Ovary (tissue), 9 donors: ENCODE measurements around the gene BCO1. TPM values are rescaled to one million over a fixed set of nuclear protein-coding genes. Genes with fewer than 3 reads are reported as not detected.

ENCODE experiments used
- DNase-seq, 5 donors: peaks; one replicate each; pipeline ENCODE4 v3.0.0-alpha.2; 2019 to 2020
- H3K27ac ChIP-seq, 2 donors: fragments of 200-600 bp; one replicate each; pipeline versions ENCODE4 v1.5.1 to v1.8.0; 2019 to 2022
- H3K27me3 ChIP-seq: fragments of 200-600 bp; one replicate; pipeline ENCODE4 v1.8.0; 2022
- H3K36me3 ChIP-seq: fragments of 200-600 bp; sonication (generic); one replicate; pipeline ENCODE4 v1.5.1; 2019
- H3K4me1 ChIP-seq: one replicate; pipeline ENCODE4 v1.8.1; 2013; ENCODE audit warnings: mild to moderate bottlenecking, moderate library complexity; ENCODE audit not compliant: insufficient read depth
- H3K4me3 ChIP-seq: fragments of 200-600 bp; sonication (generic); one replicate; pipeline ENCODE4 v1.5.1; 2017
- H3K9me3 ChIP-seq, 2 donors: fragments of 200-600 bp in 1 of 2; sonication (generic) in 1 of 2; one replicate each; pipeline versions ENCODE4 v1.5.1 to v1.8.1; 2013 to 2019; ENCODE audit warnings: mild to moderate bottlenecking in 1 of 2, moderate library complexity in 1 of 2
- CTCF ChIP-seq, 3 donors: fragments of 450-650 bp in 2 of 3; fragments of 200-600 bp in 1 of 3; IDR thresholded peaks; one replicate each; pipeline versions ENCODE4 v1.5.1 to v1.8.0; 2016 to 2022; ENCODE audit warnings: antibody characterized with exemption in 3 of 3, mild to moderate bottlenecking in 1 of 3
- EP300 ChIP-seq: sonication (generic); formaldehyde crosslinking; IDR thresholded peaks from one replicate; pipeline ENCODE4 v1.6.1; 2017; ENCODE audit warnings: antibody characterized with exemption
- POLR2A ChIP-seq: fragments of 450-650 bp; IDR thresholded peaks from one replicate; pipeline ENCODE4 v1.6.1; 2017; ENCODE audit warnings: antibody characterized with exemption, mild to moderate bottlenecking, moderate library complexity
- WGBS, 3 donors: extraction: QIAGEN DNeasy Blood & Tissue Kit in 1 of 3; methylation state at CpG; one replicate each; pipeline versions ENCODE4 v1.1.5 to v1.1.7; 2013 to 2017; 5-methylcytosine and 5-hydroxymethylcytosine counted together
- intact Hi-C, 4 donors: fragments of 100-400 bp; cut with DNase I; formaldehyde crosslinking; loops; one replicate each; pipeline versions ENCODE4 v1.11.0 to v1.15.1; 2022 to 2023
- polyA plus RNA-seq, 2 donors: library from polyadenylated mRNA; stranded (reverse); fragments of 200-250 nt in 1 of 2; fragments of 350-450 nt in 1 of 2; fragmentation: Illumina TruSeq in 1 of 2; extraction: RNeasy Lipid Tissue Mini Kit (QIAGEN cat#74804) in 1 of 2; gene quantifications; one replicate each; pipeline ENCODE4 v1.2.3, GENCODE V29; 2013 to 2014
- total RNA-seq, 7 donors: library from RNA; depleted of rRNA in 2 of 7; stranded (reverse); fragments of >200 nt in 2 of 7; fragmentation: NEBNext Ultra II Directional in 3 of 7; extraction: Animal tissue kit (Norgen Biotek cat#: 25700) in 3 of 7; gene quantifications; one replicate each; pipeline versions ENCODE4 v1.1.0 to v1.2.4, GENCODE V29; 2016 to 2023
- donor health status: DM: no; HTN: no; CAD: no; lungs with moderate emphysema.
- donor health status: DM: no; HTN: no; CAD: no.
- donor health status: Bipolar disorder and iron deficiency.
- donor health status: DM: yes; HTN: yes; CAD: no.
- donor health status: DM: no; HTN: no; CAD: no.
- donor health status: DM: yes; HTN: yes; CAD: no.

Gene BCO1
- total and polyA plus RNA-seq, 9 donors, result 0.45 to 2.5 (median 0.87) TPM

- Histone ChIP-seq H3K9me3 (no peaks in the 10 kb centered on the region), H3K36me3 (no peaks in the 10 kb centered on the region), H3K27me3 (no peaks in the 10 kb centered on the region), H3K4me1 (peaks cover 4% of the 10 kb centered on the region), H3K4me3 (no peak overlapping the region), H3K27ac (no peak overlapping the region)
- intact Hi-C loops, result no loop called here
- 92 to 94% (median 94%) methylated on average over 5 of the region's 5 CpGs for WGBS, 3 donors
- no peak for TF ChIP-seq POLR2A
- no peak for TF ChIP-seq EP300
- no peak for TF ChIP-seq CTCF (IDR thresholded peaks at IDR 0.05)
- no peak for DNase-seq
These were observed 14.7 kb downstream of the BCO1 start for GRCh38 chr16:81253141-81253540.

GRCh38 chr16:81254922-81255526 is 16.5 kb downstream of the BCO1 start:
- Histone ChIP-seq H3K4me1 (peaks cover 4% of the 10 kb centered on the region), H3K27ac (no peak overlapping the region), H3K4me3 (no peak overlapping the region), H3K36me3 (no peaks in the 10 kb centered on the region), H3K9me3 (no peaks in the 10 kb centered on the region), H3K27me3 (no peaks in the 10 kb centered on the region)
- 82 to 85% (median 83%) methylated on average over 5 of the region's 5 CpGs for WGBS, 3 donors
- TF ChIP-seq CTCF (IDR thresholded peaks at IDR 0.05), result no peak
- TF ChIP-seq POLR2A, result no peak
- no peak for TF ChIP-seq EP300
- no peak for DNase-seq
- intact Hi-C loops, result no loop called here

GRCh38 chr16:81259916-81260315 is 21.4 kb downstream of the BCO1 start:
- no peaks in the 10 kb centered on the region for H3K36me3 ChIP-seq
- DNase-seq, result no peak
- no peak overlapping the region for H3K27ac ChIP-seq
- no peaks in the 10 kb centered on the region for H3K9me3 ChIP-seq
- WGBS, 3 donors, result 74 to 88% (median 85%) methylated on average over 4 of the region's 4 CpGs
- peaks cover 4% of the 10 kb centered on the region for H3K4me1 ChIP-seq
- intact Hi-C loops, result no loop called here
- H3K4me3 ChIP-seq, result no peak overlapping the region
- H3K27me3 ChIP-seq, result no peaks in the 10 kb centered on the region
- no peak for TF ChIP-seq EP300
- no peak for TF ChIP-seq POLR2A
- TF ChIP-seq CTCF (IDR thresholded peaks at IDR 0.05), result no peak

- peaks cover 14% of the 10 kb centered on the region for H3K4me1 ChIP-seq
- H3K36me3 ChIP-seq, result no peaks in the 10 kb centered on the region
- H3K27me3 ChIP-seq, result no peaks in the 10 kb centered on the region
- TF ChIP-seq POLR2A (no peak), EP300 (no peak), CTCF (IDR thresholded peaks at IDR 0.05) (no peak)
- H3K27ac ChIP-seq, result no peak overlapping the region
- H3K4me3 ChIP-seq, result no peak overlapping the region
- WGBS, 3 donors, result 78 to 82% (median 80%) methylated on average over 11 of the region's 11 CpGs
- no peak for DNase-seq
- no peaks in the 10 kb centered on the region for H3K9me3 ChIP-seq
- intact Hi-C loops, result no loop called here
These were observed 22.7 kb downstream of the BCO1 start for GRCh38 chr16:81261049-81261648.
